ENCODE results near the gene CFAP20DC. TPM values are rescaled to one million over a fixed set of nuclear protein-coding genes. Genes with fewer than 3 reads are reported as not detected.

CFAP20DC gene
- total RNA-seq, 1 donor from 2014 or later, result 4.2 TPM

DNA sequence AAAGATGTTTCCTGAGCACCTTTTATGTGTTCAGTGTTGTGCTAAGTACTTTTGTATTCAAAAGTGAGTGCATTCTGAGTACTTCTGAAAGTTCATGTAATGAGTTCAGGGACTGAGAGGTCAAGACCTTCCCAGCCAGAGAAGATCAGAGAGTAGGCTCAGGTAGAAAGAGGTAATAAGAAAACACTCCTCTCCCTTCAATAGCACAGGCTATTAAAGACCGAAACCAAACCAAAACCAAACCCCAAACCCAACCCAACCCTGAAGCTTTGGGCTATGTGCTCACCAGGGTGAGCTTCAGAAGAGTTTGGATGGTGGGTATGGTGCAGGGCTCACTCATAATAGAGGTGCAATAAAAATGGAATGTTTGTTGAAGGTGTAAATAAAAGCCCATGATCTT, 306.5 kb downstream of the CFAP20DC start:
- no peak for TF ChIP-seq CTCF (IDR thresholded peaks at IDR 0.05; ENCODE audit: unreplicated experiment)
- no peak overlapping the region for H3K27ac Mint-ChIP-seq (ENCODE audit: unreplicated experiment)
- H3K4me1 Mint-ChIP-seq (ENCODE audit: unreplicated experiment), result peaks cover 15% of the 10 kb centered on the region
- H3K36me3 Mint-ChIP-seq (ENCODE audit: low read depth, unreplicated experiment), result no peaks in the 10 kb centered on the region
- peaks cover 6% of the 10 kb centered on the region for H3K27me3 Mint-ChIP-seq (ENCODE audit: unreplicated experiment)
- no peaks in the 10 kb centered on the region for H3K9me3 Mint-ChIP-seq (ENCODE audit: unreplicated experiment)
- DNase-seq (ENCODE audit: low spot score), result no peak
- no peak overlapping the region for H3K4me3 Mint-ChIP-seq (ENCODE audit: unreplicated experiment)

DNA sequence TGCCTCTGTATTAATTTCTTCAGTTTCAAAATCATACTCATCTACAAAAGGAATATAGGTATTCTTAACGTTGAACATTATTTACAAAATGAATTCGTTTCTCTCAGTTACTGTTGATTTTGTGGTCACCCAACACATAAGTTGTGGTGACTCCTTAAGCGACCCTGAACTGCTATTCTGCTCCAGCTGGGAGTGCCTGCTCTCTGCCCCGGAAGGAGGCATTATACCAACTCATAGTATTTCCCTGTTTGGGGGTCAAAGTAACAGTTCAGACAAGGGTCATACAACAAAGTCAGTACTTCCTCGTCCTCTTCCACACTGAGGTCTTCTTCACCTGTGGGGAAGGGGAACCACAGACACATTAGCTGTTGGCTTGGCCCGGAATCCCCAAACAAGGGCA, 307.6 kb downstream of the CFAP20DC start:
- Mint-ChIP-seq H3K9me3 (ENCODE audit: unreplicated experiment) (no peaks in the 10 kb centered on the region), H3K27me3 (ENCODE audit: unreplicated experiment) (peaks cover 6% of the 10 kb centered on the region), H3K27ac (ENCODE audit: unreplicated experiment) (no peak overlapping the region), H3K4me1 (ENCODE audit: unreplicated experiment) (peaks cover 15% of the 10 kb centered on the region), H3K4me3 (ENCODE audit: unreplicated experiment) (no peak overlapping the region), H3K36me3 (ENCODE audit: low read depth, unreplicated experiment) (no peaks in the 10 kb centered on the region)
- no peak for TF ChIP-seq CTCF (IDR thresholded peaks at IDR 0.05; ENCODE audit: unreplicated experiment)
- DNase-seq (ENCODE audit: low spot score), result no peak

GRCh38 chr3:58737644-58738043, 312.2 kb downstream of the CFAP20DC start:
- H3K27me3 Mint-ChIP-seq (ENCODE audit: unreplicated experiment), result no peaks in the 10 kb centered on the region
- H3K4me3 Mint-ChIP-seq (ENCODE audit: unreplicated experiment), result no peak overlapping the region
- no peak overlapping the region for H3K27ac Mint-ChIP-seq (ENCODE audit: unreplicated experiment)
- H3K9me3 Mint-ChIP-seq (ENCODE audit: unreplicated experiment), result no peaks in the 10 kb centered on the region
- no peaks in the 10 kb centered on the region for H3K36me3 Mint-ChIP-seq (ENCODE audit: low read depth, unreplicated experiment)
- no peaks in the 10 kb centered on the region for H3K4me1 Mint-ChIP-seq (ENCODE audit: unreplicated experiment)
- no peak for TF ChIP-seq CTCF (IDR thresholded peaks at IDR 0.05; ENCODE audit: unreplicated experiment)
- DNase-seq (ENCODE audit: low spot score), result no peak

DNA sequence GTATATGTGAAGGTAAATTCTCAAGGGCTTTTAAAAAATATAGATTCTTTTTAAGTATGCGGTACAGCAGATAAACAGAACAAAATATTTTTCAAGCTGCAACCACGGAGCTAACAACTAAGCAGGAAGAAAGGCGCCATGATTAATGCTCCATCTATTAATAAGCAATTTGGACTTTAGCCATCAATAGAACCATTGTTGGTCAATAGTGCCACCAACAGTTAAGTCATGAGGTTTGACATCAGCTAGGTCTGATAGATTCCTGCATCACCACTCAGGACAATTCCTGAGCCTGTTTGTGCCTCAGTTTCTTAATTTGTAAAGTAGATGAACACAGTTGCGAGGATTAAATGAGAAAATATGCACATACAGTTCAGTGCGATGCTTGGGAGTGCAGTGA, 318.2 kb downstream of the CFAP20DC start:
- no peak for TF ChIP-seq CTCF (IDR thresholded peaks at IDR 0.05; ENCODE audit: unreplicated experiment)
- DNase-seq (ENCODE audit: low spot score), result no peak
- H3K4me3 Mint-ChIP-seq (ENCODE audit: unreplicated experiment), result no peak overlapping the region
- peaks cover 3% of the 10 kb centered on the region for H3K36me3 Mint-ChIP-seq (ENCODE audit: low read depth, unreplicated experiment)
- H3K27ac Mint-ChIP-seq (ENCODE audit: unreplicated experiment), result no peak overlapping the region
- no peaks in the 10 kb centered on the region for H3K4me1 Mint-ChIP-seq (ENCODE audit: unreplicated experiment)
- H3K27me3 Mint-ChIP-seq (ENCODE audit: unreplicated experiment), result no peaks in the 10 kb centered on the region
- H3K9me3 Mint-ChIP-seq (ENCODE audit: unreplicated experiment), result no peaks in the 10 kb centered on the region

DNA sequence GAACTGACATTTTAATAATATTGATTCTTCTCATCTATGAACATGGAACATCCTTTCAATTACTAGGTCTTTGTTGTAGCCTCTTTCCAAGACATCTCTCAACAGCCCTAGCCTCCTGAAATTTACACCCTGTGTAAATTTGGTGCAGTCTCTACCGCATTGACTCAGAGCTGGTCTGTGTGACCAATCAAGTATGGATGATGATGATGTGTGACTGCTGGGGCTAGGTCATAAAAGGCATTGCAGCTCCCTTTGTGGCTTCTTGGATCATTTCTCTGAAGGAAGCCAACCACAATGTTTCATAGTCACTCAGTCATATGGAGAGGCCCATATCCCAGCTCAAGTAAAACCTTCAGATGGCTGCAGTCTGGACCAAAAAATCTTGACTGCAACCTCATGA, 321.1 kb downstream of the CFAP20DC start:
- no peak for TF ChIP-seq CTCF (IDR thresholded peaks at IDR 0.05; ENCODE audit: unreplicated experiment)
- H3K4me3 Mint-ChIP-seq (ENCODE audit: unreplicated experiment), result no peak overlapping the region

More for the DNA sequence above, 321.1 kb downstream of the CFAP20DC start:
- Mint-ChIP-seq H3K4me1 (ENCODE audit: unreplicated experiment) (no peaks in the 10 kb centered on the region), H3K27ac (ENCODE audit: unreplicated experiment) (no peak overlapping the region), H3K9me3 (ENCODE audit: unreplicated experiment) (no peaks in the 10 kb centered on the region), H3K27me3 (ENCODE audit: unreplicated experiment) (no peaks in the 10 kb centered on the region), H3K36me3 (ENCODE audit: low read depth, unreplicated experiment) (peaks cover 6% of the 10 kb centered on the region)
- DNase-seq (ENCODE audit: low spot score), result no peak
